OCI-LY7 (cell line): Measurements from ENCODE around the gene STYX.

Experiments
- CTCF ChIP-seq: fragments of 200-600 bp; sonication (generic); conservative IDR thresholded peaks from 2 replicates; pipeline ENCODE4 v1.5.1; 2014; ENCODE audit warnings: mild to moderate bottlenecking, antibody characterized with exemption, low read length, moderate library complexity, mixed read lengths
- EZH2phosphoT487 ChIP-seq: fragments of 200-600 bp; sonication (generic); IDR thresholded peaks from 2 replicates; pipeline ENCODE4 v1.6.1; 2018; ENCODE audit warnings: low read depth, borderline replicate concordance, mild to moderate bottlenecking, mixed run types, antibody characterized with exemption, low read length, moderate library complexity, mixed read lengths

- TF ChIP-seq CTCF (no peak), EZH2phosphoT487 (no peak)
These were observed 36.9 kb upstream of the STYX start for GRCh38 chr14:52693036-52693435.
